A549 treated with AZD9567 at 1 μM for 4 hours (cell line): ENCODE measurements around the gene SETD5. TPM values are rescaled to one million over a fixed set of nuclear protein-coding genes. Genes with fewer than 3 reads are reported as not detected.

ENCODE experiments used
- total RNA-seq: library from RNA; stranded (reverse); fragments of 200-300 nt; extraction: Qiagen RNA extraction; gene quantifications from 5 replicates; pipeline ENCODE4 v1.2.3, GENCODE V29; 2022; ENCODE audit not compliant: insufficient read depth

Gene SETD5
- 41.4 to 49.4 TPM (median 44.4 TPM) in 5 replicates for total RNA-seq

GRCh38 chr3:9397332-9397905 is at the start of gene SETD5:
SETD5 (plus strand) TSS chr3:9397615; CDS start chr3:9428939, 31,324 bp downstream.

GRCh38 chr3:9362731-9363530 is 34.5 kb upstream of the SETD5 start, which contains the start of gene THUMPD3:
THUMPD3 (plus strand) TSS chr3:9363054; CDS start chr3:9365069, 2,015 bp downstream.

Other genes with a start within 250 kb of the SETD5 start
- 0.28 to 2.4 TPM (median 0.79 TPM) in 5 replicates for gene SRGAP3, start 148.0 kb upstream of the SETD5 start, total RNA-seq
- gene THUMPD3, start 34.6 kb upstream of the SETD5 start, total RNA-seq, result 53.2 to 75.2 TPM (median 57.9 TPM) in 5 replicates
- 0.03 to 0.07 TPM (median 0.04 TPM) in 4 of 5 replicates, not detected in the other for gene LHFPL4, start 156.2 kb downstream of the SETD5 start, total RNA-seq